Tibial nerve (tissue), 4 donors: Measurements from ENCODE around the gene DNAH6. TPM values are rescaled to one million over a fixed set of nuclear protein-coding genes. Genes with fewer than 3 reads are reported as not detected.

Experiments
- DNase-seq, 2 donors: peaks; one replicate each; pipeline ENCODE4 v3.0.0-alpha.2; 2019; ENCODE audit warnings: low spot score in 2 of 2
- H3K27ac ChIP-seq, 4 donors: fragments of 200-600 bp; sonication (generic) in 3 of 4; one replicate each; pipeline ENCODE4 v1.5.1; 2017 to 2019; ENCODE audit warnings: mild to moderate bottlenecking in 1 of 4
- H3K27me3 ChIP-seq, 2 donors: fragments of 200-600 bp; sonication (generic) in 1 of 2; one replicate each; pipeline versions ENCODE4 v1.5.1 to v1.6.0; 2017 to 2019
- H3K36me3 ChIP-seq, 3 donors: fragments of 200-600 bp; sonication (generic); one replicate each; pipeline ENCODE4 v1.5.1; 2018 to 2019
- H3K4me1 ChIP-seq, 4 donors: fragments of 200-600 bp; sonication (generic) in 3 of 4; one replicate each; pipeline ENCODE4 v1.5.1; 2017 to 2019
- H3K4me3 ChIP-seq, 4 donors: fragments of 200-600 bp; sonication (generic) in 3 of 4; one replicate each; pipeline ENCODE4 v1.5.1; 2017 to 2019; ENCODE audit warnings: mild to moderate bottlenecking in 1 of 4, moderate library complexity in 1 of 4
- H3K9me3 ChIP-seq, 4 donors: fragments of 200-600 bp; sonication (generic) in 3 of 4; one replicate each; pipeline ENCODE4 v1.5.1; 2017 to 2019
- CTCF ChIP-seq, 5 experiments: fragments of 200-600 bp in 3 of 5; fragments of 450-650 bp in 2 of 5; sonication (generic) in 3 of 5; IDR thresholded peaks; one replicate each; pipeline ENCODE4 v1.5.1; 2016 to 2019; ENCODE audit warnings: antibody characterized with exemption in 5 of 5, mild to moderate bottlenecking in 3 of 5, moderate library complexity in 2 of 5
- EP300 ChIP-seq, 2 donors: sonication (generic); formaldehyde crosslinking; IDR thresholded peaks; one replicate each; pipeline ENCODE4 v1.6.1; 2017; ENCODE audit warnings: antibody characterized with exemption in 2 of 2, mild to moderate bottlenecking in 1 of 2
- POLR2A ChIP-seq, 2 donors: fragments of 450-650 bp; IDR thresholded peaks; one replicate each; pipeline ENCODE4 v1.6.1; 2017; ENCODE audit warnings: antibody characterized with exemption in 2 of 2, mild to moderate bottlenecking in 2 of 2, moderate library complexity in 2 of 2
- WGBS, 2 donors: methylation state at CpG; one replicate each; pipeline ENCODE4 v1.1.5; 2018; 5-methylcytosine and 5-hydroxymethylcytosine counted together
- total RNA-seq, 4 donors: library from RNA; depleted of rRNA; stranded (reverse); fragments of >200 nt; gene quantifications; one replicate each; pipeline ENCODE4 v1.1.0, GENCODE V29; 2016

Gene DNAH6
- total RNA-seq, 4 donors from 2014 or later = 2.2 to 5.9 (median 2.7) TPM

GRCh38 chr2:84639751-84640150 lies 123.5 kb downstream of the DNAH6 start:
- no peaks in the 10 kb centered on the region for H3K4me1 ChIP-seq
- DNase-seq = no peak
- H3K27ac ChIP-seq = no peak overlapping the region
- H3K9me3 ChIP-seq = peaks cover 0 to 8% (median 0%) of the 10 kb centered on the region in 4 donors
- no peak overlapping the region for H3K4me3 ChIP-seq
- TF ChIP-seq POLR2A (IDR thresholded peaks at IDR 0.05) (no peak), CTCF (IDR thresholded peaks at IDR 0.05) (no peak), EP300 (IDR thresholded peaks at IDR 0.05) (no peak)
- no peaks in the 10 kb centered on the region for H3K27me3 ChIP-seq
- WGBS, 2 donors = 78 to 81% methylated on average over 5 of the region's 5 CpGs
- peaks cover 0 to 13% (median 0%) of the 10 kb centered on the region in 3 donors for H3K36me3 ChIP-seq

- H3K9me3 ChIP-seq = peaks cover 0 to 13% (median 0%) of the 10 kb centered on the region in 4 donors
- H3K36me3 ChIP-seq = peaks cover 0 to 13% (median 0%) of the 10 kb centered on the region in 3 donors
- H3K27ac ChIP-seq = no peak overlapping the region
- 81 to 83% methylated on average over 2 of the region's 2 CpGs for WGBS, 2 donors
- no peak for TF ChIP-seq POLR2A (IDR thresholded peaks at IDR 0.05)
- TF ChIP-seq EP300 (IDR thresholded peaks at IDR 0.05) = no peak
- TF ChIP-seq CTCF (IDR thresholded peaks at IDR 0.05) = no peak
- no peak for DNase-seq
- no peaks in the 10 kb centered on the region for H3K4me1 ChIP-seq
- H3K4me3 ChIP-seq = no peak overlapping the region
- H3K27me3 ChIP-seq = no peaks in the 10 kb centered on the region
Observed at GRCh38 chr2:84640411-84640810, 124.1 kb downstream of the DNAH6 start.

GRCh38 chr2:84641021-84641420 lies 124.7 kb downstream of the DNAH6 start:
- WGBS, 2 donors = 85 to 90% methylated on average over 1 of the region's 1 CpG
- Histone ChIP-seq H3K4me3 (no peak overlapping the region), H3K4me1 (no peaks in the 10 kb centered on the region), H3K27me3 (no peaks in the 10 kb centered on the region), H3K36me3 (peaks cover 0 to 13% (median 0%) of the 10 kb centered on the region in 3 donors), H3K27ac (no peak overlapping the region), H3K9me3 (peaks cover 0 to 13% (median 0%) of the 10 kb centered on the region in 4 donors)
- no peak for DNase-seq
- no peak for TF ChIP-seq EP300 (IDR thresholded peaks at IDR 0.05)
- no peak for TF ChIP-seq POLR2A (IDR thresholded peaks at IDR 0.05)
- no peak for TF ChIP-seq CTCF (IDR thresholded peaks at IDR 0.05)

- 72 to 78% methylated on average over 3 of the region's 3 CpGs for WGBS, 2 donors
- Histone ChIP-seq H3K27me3 (no peaks in the 10 kb centered on the region), H3K27ac (no peak overlapping the region), H3K9me3 (peaks cover 0 to 13% (median 0%) of the 10 kb centered on the region in 4 donors), H3K36me3 (peaks cover 0 to 13% (median 0%) of the 10 kb centered on the region in 3 donors), H3K4me1 (no peaks in the 10 kb centered on the region), H3K4me3 (no peak overlapping the region)
- no peak for DNase-seq
- TF ChIP-seq CTCF (IDR thresholded peaks at IDR 0.05) (no peak), EP300 (IDR thresholded peaks at IDR 0.05) (no peak), POLR2A (IDR thresholded peaks at IDR 0.05) (no peak)
Observed at GRCh38 chr2:84643991-84644390, 127.7 kb downstream of the DNAH6 start.

- H3K36me3 ChIP-seq = peaks cover 0 to 2% (median 0%) of the 10 kb centered on the region in 3 donors
- no peaks in the 10 kb centered on the region for H3K4me1 ChIP-seq
- no peaks in the 10 kb centered on the region for H3K27me3 ChIP-seq
- TF ChIP-seq POLR2A (IDR thresholded peaks at IDR 0.05) (no peak), CTCF (IDR thresholded peaks at IDR 0.05) (no peak)
- DNase-seq = no peak
- no peak overlapping the region for H3K4me3 ChIP-seq
- peaks cover 0 to 13% (median 0%) of the 10 kb centered on the region in 4 donors for H3K9me3 ChIP-seq
- no peak overlapping the region for H3K27ac ChIP-seq
Observed at GRCh38 chr2:84646514-84646913, 130.2 kb downstream of the DNAH6 start.
